Measurements from ENCODE around the gene HIGD1C. TPM values are rescaled to one million over a fixed set of nuclear protein-coding genes. Genes with fewer than 3 reads are reported as not detected.
"Not testable (repeated sequence)": the region's sequence is repeated elsewhere in the genome, so short reads cannot be mapped to it uniquely, and the experiment has no call there.

The HIGD1C gene
- not detected for total RNA-seq
- long read RNA-seq = 0 reads

GRCh38 chr12:50952510-50952909 lies at the start of gene HIGD1C:
TSS of gene HIGD1C (plus strand) at chr12:50952544. CDS start at chr12:50953999, 1,455 bp downstream.
- intact Hi-C loops (cut with DNase I) = no loop called here
- ATAC-seq (ENCODE audit: poor library complexity) (no peak), DNase-seq (no peak)

GRCh38 chr12:50908479-50908878 lies 43.9 kb upstream of the HIGD1C start:
- intact Hi-C loops (cut with DNase I); DNase-seq; ATAC-seq (ENCODE audit: poor library complexity): not testable (repeated sequence)

GRCh38 chr12:50912361-50912760 lies 40.0 kb upstream of the HIGD1C start:
- DNase-seq; intact Hi-C loops (cut with DNase I): not testable (repeated sequence)

GRCh38 chr12:50913224-50913623 lies 39.1 kb upstream of the HIGD1C start:
- intact Hi-C loops (cut with DNase I) = no loop called here
- ATAC-seq (ENCODE audit: poor library complexity) = no peak

More at GRCh38 chr12:50912361-50912760, 40.0 kb upstream of the HIGD1C start:
- not testable (repeated sequence) for ATAC-seq (ENCODE audit: poor library complexity)

GRCh38 chr12:50914872-50915484 lies 37.4 kb upstream of the HIGD1C start:
- no peak for DNase-seq
- no peak for ATAC-seq (ENCODE audit: poor library complexity)
- intact Hi-C loops (cut with DNase I) = no loop called here

More at GRCh38 chr12:50913224-50913623, 39.1 kb upstream of the HIGD1C start:
- DNase-seq = no peak

- intact Hi-C loops (cut with DNase I) = no loop called here
These were observed 36.1 kb upstream of the HIGD1C start for GRCh38 chr12:50916292-50916691.

GRCh38 chr12:50918584-50919316 lies 33.6 kb upstream of the HIGD1C start:
- DNase-seq (no peak), ATAC-seq (ENCODE audit: poor library complexity) (no peak)
- intact Hi-C loops (cut with DNase I) = no loop called here

More at GRCh38 chr12:50916292-50916691, 36.1 kb upstream of the HIGD1C start:
- ATAC-seq (ENCODE audit: poor library complexity) (no peak), DNase-seq (no peak)

GRCh38 chr12:50922820-50923219 lies 29.5 kb upstream of the HIGD1C start:
- DNase-seq (no peak), ATAC-seq (ENCODE audit: poor library complexity) (peak; percentile 32)
- intact Hi-C loops (cut with DNase I) = no loop called here

- intact Hi-C loops (cut with DNase I) = no loop called here
- ATAC-seq (ENCODE audit: poor library complexity) = peak; percentile 24
- DNase-seq = peak; percentile 49
These were observed 28.8 kb upstream of the HIGD1C start for GRCh38 chr12:50923361-50924130.

- ATAC-seq (ENCODE audit: poor library complexity) (peak; percentile 1), DNase-seq (no peak)
- intact Hi-C loops (cut with DNase I) = no loop called here
These were observed 28.3 kb upstream of the HIGD1C start for GRCh38 chr12:50924131-50924438.

GRCh38 chr12:50924439-50925341 lies 27.7 kb upstream of the HIGD1C start:
- DNase-seq (peak; percentile 92), ATAC-seq (ENCODE audit: poor library complexity) (peak; percentile 91)
- intact Hi-C loops (cut with DNase I) = loop anchor here (5.0 kb wide), 1 partner anchor 92 kb away; no protein-coding TSS in a partner anchor

GRCh38 chr12:50925342-50925651 lies 27.0 kb upstream of the HIGD1C start:
- DNase-seq (no peak), ATAC-seq (ENCODE audit: poor library complexity) (peak; percentile 42)
- intact Hi-C loops (cut with DNase I) = loop anchor here (5.0 kb wide), 1 partner anchor 93 kb away; no protein-coding TSS in a partner anchor

- intact Hi-C loops (cut with DNase I) = loop anchor here (5.0 kb wide), 1 partner anchor 94 kb away; no protein-coding TSS in a partner anchor
- no peak for ATAC-seq (ENCODE audit: poor library complexity)
These were observed 26.4 kb upstream of the HIGD1C start for GRCh38 chr12:50925920-50926319.

GRCh38 chr12:50926415-50926814 lies 25.9 kb upstream of the HIGD1C start:
- no peak for ATAC-seq (ENCODE audit: poor library complexity)
- no peak for DNase-seq
- intact Hi-C loops (cut with DNase I) = loop anchor here (5.0 kb wide), 1 partner anchor 94 kb away; no protein-coding TSS in a partner anchor

More at GRCh38 chr12:50925920-50926319, 26.4 kb upstream of the HIGD1C start:
- no peak for DNase-seq

GRCh38 chr12:50926932-50927331 lies 25.4 kb upstream of the HIGD1C start:
- ATAC-seq (ENCODE audit: poor library complexity); DNase-seq: not testable (repeated sequence)
- intact Hi-C loops (cut with DNase I) = loop anchor here (5.0 kb wide), 1 partner anchor 95 kb away; no protein-coding TSS in a partner anchor

- DNase-seq = no peak
- intact Hi-C loops (cut with DNase I) = loop anchor here (5.0 kb wide), 1 partner anchor 95 kb away; no protein-coding TSS in a partner anchor
- no peak for ATAC-seq (ENCODE audit: poor library complexity)
These were observed 25.0 kb upstream of the HIGD1C start for GRCh38 chr12:50927356-50927755.

GRCh38 chr12:50927766-50928224 lies 24.5 kb upstream of the HIGD1C start:
- intact Hi-C loops (cut with DNase I) = loop anchor here (5.0 kb wide), 1 partner anchor 95 kb away; no protein-coding TSS in a partner anchor
- no peak for ATAC-seq (ENCODE audit: poor library complexity)
- DNase-seq = no peak

- intact Hi-C loops (cut with DNase I) = loop anchor here (5.0 kb wide), 1 partner anchor 96 kb away; no protein-coding TSS in a partner anchor
- DNase-seq = no peak
- ATAC-seq (ENCODE audit: poor library complexity) = no peak
These were observed 24.0 kb upstream of the HIGD1C start for GRCh38 chr12:50928392-50928791.
